HG03439 (cell line): ENCODE data around the gene KCNJ18.
"Not testable (repeated sequence)": the region's sequence is repeated elsewhere in the genome, so short reads cannot be mapped to it uniquely, and the experiment has no call there.

Source experiments
- ATAC-seq: cut with Tn5 transposase; IDR thresholded peaks from one replicate; pipeline ENCODE4 v1.9.1; 2021; ENCODE audit warnings: mild to moderate bottlenecking, moderate library complexity; ENCODE audit not compliant: unreplicated experiment

Gene KCNJ18

DNA sequence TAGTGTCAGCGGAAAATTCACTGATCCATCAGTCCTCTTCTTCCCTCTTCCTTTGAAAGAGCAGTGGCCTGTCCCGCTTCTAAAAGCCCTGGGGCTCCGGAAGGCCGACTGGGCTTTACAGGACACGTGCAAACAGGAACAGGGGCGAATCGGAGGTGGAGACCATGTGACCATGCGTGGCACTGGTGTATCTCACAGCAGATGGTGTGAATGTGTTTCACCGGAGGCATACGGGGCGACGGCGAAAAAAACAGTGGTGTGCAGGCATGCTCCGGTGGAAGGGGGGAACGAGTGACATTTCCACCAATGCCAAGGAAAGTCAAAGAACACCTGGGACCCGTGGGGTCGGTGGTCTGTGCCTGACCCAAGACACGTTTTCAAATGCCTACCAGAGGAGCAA, 8.4 kb upstream of the KCNJ18 start:
- not testable (repeated sequence) for ATAC-seq

DNA sequence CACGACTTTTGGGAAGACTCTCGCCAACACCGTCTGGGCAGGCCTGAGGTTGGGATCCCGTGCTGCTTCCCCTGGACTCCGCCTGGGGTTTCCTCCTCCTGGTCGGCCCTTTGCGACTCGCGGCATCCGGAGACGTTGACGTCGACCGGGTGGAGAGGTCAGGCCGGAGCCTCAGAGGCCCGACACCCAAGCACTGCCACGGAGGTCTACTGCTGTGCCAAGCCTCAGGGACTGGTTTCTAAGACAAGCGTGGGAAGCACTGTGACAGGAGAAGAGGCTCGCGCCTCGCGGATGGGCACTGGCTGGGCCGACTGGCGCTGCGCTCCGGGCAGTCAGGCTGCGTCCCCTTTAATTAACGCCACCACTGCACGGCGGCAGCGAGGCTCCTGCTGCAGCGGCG, 7.9 kb upstream of the KCNJ18 start:
- ATAC-seq: not testable (repeated sequence)

DNA sequence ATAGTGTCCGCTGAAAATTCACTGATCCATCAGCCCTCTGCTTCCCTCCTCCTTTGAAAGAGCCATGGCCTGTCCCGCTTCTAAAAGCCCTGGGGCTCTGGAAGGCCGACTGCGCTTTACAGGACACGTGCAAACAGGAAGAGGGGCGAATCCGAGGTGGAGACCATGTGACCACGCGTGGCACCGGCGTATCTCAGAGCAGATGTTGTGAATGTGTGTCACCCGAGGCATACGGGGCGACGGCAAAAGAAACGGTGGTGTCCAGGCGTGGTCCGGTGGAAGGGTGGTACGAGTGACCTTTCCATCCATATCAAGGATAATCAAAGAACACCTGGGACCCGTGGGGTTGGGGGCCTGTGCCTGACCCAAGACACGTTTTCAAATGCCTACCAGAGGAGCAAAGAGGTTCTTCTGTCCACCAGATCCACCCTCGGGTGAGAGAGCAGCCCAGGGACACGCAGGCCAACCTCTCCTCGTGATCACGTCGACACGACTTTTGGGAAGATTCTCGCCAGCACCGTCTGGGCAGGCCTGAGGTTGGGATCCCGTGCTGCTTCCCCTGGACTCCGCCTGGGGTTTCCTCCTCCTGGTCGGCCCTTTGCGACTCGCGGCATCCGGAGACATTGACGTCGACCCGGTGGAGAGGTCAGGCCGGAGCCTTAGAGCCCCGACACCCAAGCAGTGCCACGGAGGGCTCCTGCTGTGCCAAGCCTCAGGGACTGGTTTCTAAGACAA, 7.1 kb upstream of the KCNJ18 start:
- ATAC-seq: not testable (repeated sequence)

DNA sequence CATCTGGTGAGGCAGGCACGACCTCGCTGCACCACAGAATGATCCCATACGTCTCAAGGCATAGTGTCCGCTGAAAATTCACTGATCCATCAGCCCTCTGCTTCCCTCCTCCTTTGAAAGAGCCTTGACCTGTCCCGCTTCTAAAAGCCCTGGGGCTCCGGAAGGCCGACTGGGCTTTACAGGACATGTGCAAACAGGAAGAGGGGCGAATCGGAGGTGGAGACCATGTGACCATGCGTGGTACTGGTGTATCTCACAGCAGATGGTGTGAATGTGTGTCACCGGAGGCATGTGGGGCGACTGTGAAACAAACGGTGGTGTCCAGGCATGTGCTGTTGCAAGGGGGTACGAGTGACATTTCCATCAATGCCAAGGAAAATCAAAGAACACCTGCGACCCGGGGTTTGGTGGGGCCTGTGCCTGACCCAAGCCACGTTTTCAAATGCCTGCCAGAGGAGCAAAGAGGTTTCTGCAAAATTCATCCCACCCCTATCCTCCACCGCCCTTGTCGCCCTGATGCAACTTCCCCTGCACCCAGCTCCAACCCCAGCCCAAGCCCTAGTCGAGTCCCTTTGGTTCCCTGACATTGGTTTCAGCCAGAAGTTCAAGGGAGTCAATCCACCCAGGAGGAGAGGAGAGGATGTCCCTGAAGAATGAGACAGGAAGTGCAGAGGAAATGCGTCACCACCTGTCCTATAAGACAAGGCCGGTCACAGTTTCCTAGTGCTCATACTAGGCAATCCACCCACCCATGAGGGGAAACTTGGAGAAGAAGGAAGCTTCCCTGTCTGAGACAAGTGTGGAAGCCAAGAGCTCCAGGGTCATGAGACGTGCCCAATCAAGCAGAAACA, 5.9 kb upstream of the KCNJ18 start:
- no peak for ATAC-seq

DNA sequence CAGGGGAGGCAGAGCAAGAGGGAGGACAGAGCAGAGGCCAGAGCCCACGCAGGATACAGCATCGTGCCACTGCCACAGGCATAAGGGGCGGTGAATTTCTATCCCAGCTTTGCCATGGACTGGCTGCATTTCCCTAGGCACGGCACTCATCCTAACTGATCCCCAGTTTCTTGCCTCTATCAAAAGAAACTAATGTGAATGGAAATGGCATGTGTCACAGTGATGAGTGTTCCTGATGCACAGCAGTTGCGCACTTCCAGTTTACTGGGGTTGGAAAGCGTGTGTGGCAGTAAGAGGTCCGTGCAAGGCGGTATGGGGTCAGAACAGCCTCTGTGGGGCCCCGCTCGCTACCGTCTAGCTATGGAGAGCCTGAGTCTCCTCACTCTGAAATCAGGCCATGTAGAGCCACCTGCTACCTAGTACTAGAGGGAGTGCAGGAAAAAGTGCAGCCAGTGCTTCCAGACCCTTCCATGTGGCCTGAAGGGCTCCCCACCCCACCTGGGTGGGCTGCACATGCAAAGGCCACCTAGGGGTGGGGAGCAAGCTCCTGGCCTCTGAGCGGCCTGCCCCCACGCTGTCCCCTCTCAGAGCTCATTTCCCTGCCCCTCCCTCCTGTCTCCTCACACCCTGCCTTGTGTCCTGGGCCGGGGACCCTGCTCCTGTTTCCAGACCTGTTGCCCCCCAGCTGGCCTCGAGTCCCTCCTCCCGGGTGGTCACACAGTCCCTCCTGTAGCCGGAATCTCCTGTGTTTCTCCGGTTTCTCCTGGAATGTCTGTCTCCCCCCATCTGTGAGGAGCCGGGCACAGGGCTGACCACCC, 5.0 kb upstream of the KCNJ18 start:
- ATAC-seq: no peak

DNA sequence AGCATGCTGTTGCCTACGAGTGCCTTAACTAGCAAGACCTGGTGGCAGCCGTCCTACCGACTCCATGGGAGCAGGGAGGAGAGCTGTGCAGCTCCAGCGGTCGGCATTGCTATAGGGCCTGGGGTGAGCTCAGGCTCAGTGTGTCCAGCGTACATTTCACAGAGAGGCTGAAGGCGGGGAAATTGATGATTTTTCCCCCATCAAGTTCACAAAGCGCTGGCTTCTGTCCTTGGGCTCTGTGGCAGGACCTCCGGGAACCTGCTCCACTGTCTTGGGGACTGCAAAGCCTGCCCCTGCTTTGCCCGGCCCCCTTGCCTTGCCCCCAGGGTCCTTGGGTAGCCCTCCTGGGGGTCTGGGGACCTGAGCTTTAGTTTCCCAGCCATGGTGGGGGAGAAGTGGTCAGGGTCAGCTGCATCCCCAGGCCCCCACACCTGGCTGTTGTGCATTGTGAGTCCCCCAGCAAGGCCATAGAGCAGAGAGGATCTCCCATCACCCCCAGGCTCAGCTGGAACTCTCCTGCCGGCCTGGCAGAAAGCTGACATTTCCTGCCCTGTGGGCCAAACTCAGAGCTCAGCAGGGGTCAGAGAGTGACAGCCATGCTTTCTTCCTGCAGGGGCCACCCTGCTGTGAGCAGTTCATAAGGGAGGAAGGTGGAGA, 3.9 kb upstream of the KCNJ18 start:
- no peak for ATAC-seq

DNA sequence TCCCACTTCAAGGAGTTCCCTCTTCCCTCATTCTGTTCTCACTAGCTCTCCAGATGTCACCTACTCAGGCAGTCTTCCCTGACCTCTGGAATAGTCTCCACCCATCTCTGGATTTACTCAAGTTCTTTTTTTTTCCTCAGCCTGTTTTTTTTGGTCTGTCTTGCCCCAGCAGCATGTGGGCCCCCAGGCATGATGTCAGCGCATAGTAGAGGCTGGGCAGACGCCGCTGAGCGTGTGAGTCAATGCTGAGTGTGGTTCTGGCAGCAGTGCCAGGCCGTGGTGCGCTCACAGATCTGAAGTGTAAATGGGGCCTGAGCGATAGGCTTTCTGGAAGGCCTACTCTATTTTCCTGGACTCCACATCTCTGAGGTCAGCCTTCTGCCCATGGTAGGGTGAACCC, 2.7 kb upstream of the KCNJ18 start:
- ATAC-seq: no peak

DNA sequence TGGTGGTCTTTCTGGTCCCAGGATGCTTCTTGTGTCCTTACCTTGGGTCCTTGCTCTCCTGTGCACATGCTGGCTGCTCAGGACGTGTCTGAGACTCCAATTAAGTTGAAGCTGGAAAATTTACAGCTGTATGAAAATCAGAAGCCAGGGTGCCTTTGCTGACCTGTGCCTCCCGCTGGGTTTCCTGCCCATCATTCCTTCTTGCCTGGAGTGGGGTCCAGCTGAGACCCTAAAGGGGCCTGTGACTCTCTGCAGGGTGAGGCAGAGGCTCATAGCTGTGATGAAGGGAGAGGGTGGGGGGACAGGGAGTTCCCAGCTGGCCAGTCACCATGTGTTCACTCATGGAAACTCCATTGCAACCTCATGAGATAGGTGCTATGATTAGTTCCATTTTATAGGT, 1.5 kb upstream of the KCNJ18 start:
- ATAC-seq: not testable (repeated sequence)

DNA sequence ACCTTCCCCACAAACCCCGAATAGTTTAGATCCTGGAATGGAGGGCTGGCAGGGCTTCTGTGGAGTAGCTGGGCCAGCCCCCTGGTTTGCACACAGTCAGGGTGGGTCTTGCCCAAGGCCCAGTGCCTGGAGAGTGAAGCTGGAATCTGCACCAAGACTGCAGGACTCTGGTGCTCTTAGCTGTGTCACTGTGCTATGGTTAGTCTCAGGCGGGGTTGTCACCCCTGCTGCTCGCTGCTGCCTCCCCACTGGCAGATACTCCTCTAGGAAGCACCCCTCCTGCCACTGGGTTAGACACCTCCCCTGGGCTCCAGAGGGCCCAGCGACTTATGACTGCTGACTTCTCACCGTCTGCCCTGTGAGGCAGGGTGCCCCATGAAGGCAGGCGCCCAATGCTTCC, 842 bp upstream of the KCNJ18 start:
- ATAC-seq: not testable (repeated sequence)

DNA sequence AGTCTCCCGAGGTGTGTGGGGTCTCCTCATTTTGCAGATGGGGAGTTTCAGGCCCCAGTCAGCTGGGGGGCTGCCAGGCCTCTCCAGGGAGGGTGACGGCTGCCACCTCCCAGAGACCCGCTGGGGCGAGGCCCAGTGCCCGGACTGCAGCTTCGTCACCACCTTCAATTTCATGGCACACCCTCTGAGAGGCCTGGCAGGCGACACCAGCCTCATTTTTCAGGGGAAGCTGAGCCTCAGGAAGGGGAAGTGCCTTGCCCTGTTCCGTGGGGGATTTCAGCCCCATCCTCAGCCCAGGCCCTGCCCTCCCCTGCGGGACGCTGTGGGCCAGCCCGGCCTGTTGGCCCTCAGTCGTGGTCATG, 362 bp downstream of the KCNJ18 start:
- ATAC-seq: not testable (repeated sequence)

DNA sequence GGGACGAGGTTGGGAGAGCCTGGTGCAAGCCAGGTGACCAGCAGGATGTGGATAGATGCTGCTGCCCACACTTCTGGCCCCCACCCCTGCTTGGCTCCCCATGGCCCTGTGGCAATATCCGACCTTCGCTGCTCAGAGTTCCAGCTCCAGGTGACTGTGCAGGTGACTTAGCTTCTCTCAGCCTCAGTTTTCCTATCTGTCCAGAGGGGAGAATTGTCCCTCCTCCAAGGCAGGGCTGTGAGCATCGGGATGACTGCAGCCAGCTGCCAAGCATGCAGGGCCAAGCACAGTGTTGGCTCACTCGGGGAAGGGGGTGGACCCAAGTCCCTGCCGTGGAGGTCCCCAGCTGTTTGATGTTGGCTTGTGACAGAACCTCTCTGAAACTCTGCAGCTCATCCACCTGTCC, 1.1 kb downstream of the KCNJ18 start:
- ATAC-seq: not testable (repeated sequence)

DNA sequence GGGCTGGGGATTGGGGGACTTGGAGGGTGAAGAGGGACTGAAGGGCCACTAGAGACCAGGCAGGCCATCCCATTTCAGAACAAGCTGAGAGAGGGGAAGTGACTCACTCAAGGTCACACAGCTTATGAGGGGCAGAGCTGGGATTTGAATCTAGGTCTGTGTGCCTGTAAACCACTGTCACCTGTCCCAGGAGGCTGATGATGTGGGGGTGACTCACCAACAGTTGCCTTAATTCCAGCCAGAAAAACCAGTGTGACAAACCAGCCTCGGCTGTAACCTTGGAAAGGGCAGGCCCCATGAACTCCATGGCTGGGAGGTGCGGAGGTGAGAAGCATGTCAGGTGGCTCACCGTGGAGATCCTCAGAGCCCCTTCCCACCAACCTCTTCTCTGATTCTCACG, 1.6 kb downstream of the KCNJ18 start:
- ATAC-seq: not testable (repeated sequence)

DNA sequence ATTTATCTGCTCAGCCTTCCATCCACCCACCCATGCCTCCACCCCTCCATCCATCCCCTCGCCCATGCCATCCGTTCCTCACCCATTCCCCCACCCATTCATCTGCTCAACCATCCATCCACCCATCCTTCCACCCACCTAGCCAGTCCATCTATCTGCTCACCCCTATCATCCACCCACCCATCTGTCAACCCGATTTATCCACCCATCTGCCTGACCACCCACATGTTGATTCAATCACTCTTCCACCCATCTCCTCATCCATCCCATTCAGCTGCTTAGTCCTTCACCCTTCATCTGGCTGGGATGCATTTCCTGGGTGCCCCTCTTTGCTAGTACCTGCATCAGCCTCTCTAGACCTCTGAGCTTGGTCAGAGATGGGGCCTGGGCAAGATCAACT, 3.9 kb downstream of the KCNJ18 start:
- not testable (repeated sequence) for ATAC-seq

DNA sequence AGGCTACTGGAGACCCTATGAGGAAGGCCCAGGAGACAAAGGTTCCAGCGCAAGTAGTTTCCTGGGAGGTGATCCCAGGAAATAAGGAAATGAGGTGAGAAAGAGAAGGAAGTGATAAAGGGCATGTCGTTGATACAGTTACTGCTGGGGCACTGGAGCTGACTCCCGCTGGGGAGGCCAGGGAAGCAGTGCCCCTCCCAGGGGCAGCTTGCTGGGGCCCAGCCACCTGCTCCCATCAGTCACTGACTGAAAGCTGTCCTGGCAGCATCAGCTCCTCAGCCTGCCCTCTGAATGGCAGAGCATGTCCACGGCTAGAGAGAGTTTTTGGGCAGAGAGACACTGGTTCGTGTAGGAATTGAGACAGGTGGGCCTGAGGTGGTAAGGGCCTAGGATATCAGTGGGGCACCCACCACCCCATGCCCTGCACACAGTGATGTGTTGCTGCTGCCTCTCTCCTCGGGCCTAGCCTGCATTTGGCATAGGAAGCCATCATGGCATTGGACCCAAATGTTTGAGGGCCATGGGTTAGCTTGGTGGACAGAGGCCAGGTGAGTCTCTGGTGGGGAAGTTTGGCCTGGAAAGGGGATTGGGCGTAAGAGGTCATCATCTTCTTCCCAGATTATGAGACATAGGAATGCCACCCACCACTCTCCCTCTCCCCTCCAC, 4.7 kb downstream of the KCNJ18 start:
- ATAC-seq: not testable (repeated sequence)

DNA sequence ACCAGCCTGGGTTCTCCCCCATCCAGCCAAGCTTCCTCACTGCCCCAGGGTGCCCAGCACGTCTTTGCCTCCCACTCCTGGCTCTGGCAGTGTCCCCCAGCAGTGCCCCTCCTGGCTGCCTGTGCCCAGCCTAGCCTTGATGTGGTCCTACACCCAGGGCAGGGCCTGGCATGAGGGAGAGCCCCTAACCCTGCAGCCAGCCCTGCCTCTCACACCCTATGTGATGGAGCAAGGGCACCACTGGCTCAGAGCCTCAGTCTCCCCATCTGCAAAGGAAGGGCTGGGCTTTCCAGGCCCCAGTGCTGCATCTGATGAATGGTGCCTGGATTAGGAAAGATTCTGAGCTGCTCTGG, 5.2 kb downstream of the KCNJ18 start:
- ATAC-seq: not testable (repeated sequence)

DNA sequence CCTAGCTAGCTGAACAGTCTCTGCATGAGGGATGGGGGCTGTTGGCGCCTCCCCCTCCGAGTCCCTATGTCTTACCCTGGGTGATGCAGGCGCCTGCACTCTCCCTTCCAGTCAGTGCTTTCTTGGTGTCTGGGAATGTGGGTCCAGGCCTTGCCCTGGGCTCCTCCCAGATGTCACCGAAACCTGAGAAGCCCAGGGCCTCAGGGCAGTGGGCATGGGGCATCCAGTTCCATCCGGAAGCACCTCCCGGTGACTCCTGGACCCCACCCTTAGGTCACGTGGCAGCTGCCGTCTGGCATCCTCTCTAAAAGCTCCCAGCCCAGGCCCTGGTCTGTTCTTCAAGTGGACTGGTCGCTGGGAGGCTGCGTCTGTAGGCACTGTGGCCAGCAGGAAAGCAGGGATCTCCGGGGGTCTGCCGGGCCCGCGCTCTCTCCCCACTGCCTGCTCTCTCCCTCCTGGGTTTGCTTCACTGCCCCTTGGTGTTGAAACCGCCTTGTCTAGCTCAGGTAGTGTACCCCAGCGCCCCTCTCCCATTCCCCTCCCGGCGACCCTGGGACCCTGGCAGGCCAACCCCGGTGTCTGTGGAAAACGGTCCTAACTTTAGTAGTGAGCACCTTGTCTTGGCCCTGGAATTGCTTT, 6.2 kb downstream of the KCNJ18 start:
- ATAC-seq: not testable (repeated sequence)

DNA sequence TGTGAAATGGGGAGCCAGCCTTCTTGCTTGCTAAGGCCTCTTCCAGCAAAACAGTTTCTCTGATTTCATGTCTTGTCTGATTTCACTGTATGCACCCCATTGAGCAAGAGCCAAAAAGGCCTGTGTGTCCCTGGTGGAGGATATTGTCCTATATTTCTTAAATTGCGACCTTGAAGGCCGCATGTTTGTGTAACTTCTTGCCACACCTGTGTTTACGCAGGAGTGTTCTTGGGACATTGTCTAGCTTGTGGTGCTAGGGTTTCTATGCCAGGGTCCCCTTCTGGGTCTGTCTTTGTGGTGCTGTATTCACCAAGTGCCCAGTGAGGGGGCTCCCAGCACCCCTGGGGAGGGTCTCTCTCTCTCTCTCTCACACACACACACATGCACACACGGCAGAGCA, 6.8 kb downstream of the KCNJ18 start:
- ATAC-seq: not testable (repeated sequence)

DNA sequence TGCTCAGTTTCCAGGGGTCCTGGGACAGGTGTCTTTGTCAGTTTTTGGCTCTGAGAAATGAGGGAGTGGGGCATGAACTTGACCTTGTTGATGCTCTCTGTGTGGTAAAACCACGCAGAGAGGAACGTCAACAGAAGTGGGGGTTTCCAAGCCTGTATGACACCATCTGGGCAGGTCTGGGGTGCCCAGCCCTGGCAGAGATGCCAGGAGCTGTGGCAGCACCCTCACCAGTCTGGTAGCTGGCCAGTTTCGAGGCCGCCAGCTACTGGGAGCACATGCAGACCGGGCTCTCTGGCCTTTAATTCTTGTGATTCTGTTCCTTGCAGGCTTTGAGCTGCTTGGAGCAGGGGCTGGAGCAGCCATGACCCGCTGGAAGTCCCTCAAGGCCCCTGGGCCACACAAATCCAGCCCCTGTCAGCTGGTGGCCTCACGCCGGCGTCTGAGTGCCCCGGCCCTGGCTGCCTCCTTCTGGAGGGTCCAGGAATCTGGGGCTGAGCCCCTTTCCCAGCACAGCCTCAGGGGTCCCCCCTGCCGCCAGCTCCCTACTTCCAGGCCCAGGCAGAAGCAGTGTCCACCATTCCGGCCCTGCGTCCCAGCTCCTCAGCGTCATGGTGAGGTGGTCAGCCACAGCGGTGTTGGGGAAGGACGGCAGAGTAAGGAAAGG, 7.4 kb downstream of the KCNJ18 start:
- not testable (repeated sequence) for ATAC-seq

DNA sequence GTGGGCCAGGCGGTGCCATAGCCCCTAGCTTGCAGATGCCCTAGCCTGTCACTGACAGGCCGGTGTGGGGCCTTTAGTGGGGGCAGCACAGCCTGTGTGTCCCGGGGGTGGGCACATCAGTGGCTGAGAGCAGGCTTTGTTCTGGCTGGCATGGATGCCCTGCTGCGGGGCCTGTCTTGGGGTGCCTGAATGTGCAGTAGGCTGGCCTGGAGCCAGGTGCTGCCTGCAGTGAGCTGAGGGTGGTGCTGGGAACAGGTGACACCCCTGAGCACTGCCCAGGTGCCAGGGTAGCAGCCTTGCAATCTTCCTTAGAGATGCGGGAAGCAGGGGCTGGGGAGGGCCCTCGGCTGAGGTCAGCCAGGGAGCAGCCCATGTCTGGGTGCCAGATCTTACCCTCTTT, 8.8 kb downstream of the KCNJ18 start:
- ATAC-seq: not testable (repeated sequence)
